ENCODE measurements around the gene VTCN1. TPM values are rescaled to one million over a fixed set of nuclear protein-coding genes. Genes with fewer than 3 reads are reported as not detected.

Gene VTCN1
- total and polyA plus RNA-seq, 2 of the 8 experiments (the other 6 are each of a cell fraction or from before 2014, with no cell fraction given): 0.32 TPM; not detected in 1

DNA sequence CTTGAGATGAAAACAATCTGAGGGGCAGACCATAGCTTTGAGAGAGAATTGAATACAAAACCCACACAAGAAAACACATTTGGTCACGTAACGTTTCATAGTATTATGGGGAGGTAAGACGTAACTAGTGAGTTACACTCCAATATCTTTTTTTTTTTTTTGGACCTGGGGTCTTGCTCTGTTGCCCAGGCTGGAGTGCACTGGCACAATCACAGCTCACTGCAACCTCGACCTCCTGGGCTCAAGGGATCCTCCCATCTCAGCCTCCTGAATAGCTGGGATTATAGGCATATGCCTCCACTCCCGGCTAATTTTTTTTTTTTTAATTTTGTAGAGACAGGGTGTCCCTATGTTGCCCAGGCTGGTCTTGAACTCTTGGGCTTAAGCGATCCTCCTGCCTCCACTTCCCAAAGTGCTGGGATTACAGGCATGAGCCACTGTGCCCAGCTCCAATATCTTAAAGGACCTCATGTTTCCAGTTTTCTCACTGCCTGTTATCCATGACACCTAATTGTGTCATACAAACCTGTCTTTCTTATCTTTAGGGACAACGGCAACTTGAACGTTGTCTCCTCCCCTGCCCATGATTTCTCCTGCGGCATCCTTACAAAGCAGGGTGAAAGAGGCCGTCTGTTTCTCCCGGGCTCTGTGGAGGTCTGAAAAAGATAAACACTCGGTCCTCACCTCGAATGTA is 94.5 kb downstream of the VTCN1 start:
- Histone ChIP-seq H3K4me3 (ENCODE audit: extremely low read depth in 1 of 4, insufficient read depth in 2 of 4, low read depth in 3 of 4, low read length in 4 of 4) (no peak overlapping the region), H2BK12ac (ENCODE audit: low read depth, low read length) (no peak overlapping the region), H3K36me3 (ENCODE audit: control insufficient read depth in 2 of 4, insufficient read depth in 4 of 4, low read length in 3 of 4) (peaks cover 13 to 64% (median 43%) of the 10 kb centered on the region in 4 experiments), H3K27ac (ENCODE audit: low read depth, low read length) (no peak overlapping the region), H3K56ac (replicated peaks; ENCODE audit: insufficient read length, low read depth, low read length) (no peak overlapping the region), H4K8ac (ENCODE audit: extremely low read depth, insufficient read depth, low read length) (no peak overlapping the region), H3K23me2 (ENCODE audit: low read depth, low read length) (peaks cover 5% of the 10 kb centered on the region), H3K79me1 (ENCODE audit: low read depth, low read length) (no peaks in the 10 kb centered on the region), H2BK20ac (ENCODE audit: low read length) (no peak overlapping the region), H4K91ac (replicated peaks; ENCODE audit: insufficient read length, low read length) (no peak overlapping the region), H2BK15ac (ENCODE audit: low read length) (no peak overlapping the region), H3K23ac (ENCODE audit: insufficient read length) (no peak overlapping the region), H3K27me3 (replicated peaks in 1 of 4; ENCODE audit: control insufficient read depth in 3 of 4, extremely low read depth in 1 of 4, insufficient read depth in 3 of 4, low read length in 3 of 4) (no peaks in the 10 kb centered on the region), H3K14ac (ENCODE audit: insufficient read length) (no peak overlapping the region), H4K20me1 (replicated peaks in 1 of 2; ENCODE audit: control insufficient read depth in 1 of 2, insufficient read depth in 2 of 2, low read length in 2 of 2) (peaks cover 0 to 4% of the 10 kb centered on the region in 2 experiments), H3K4me2 (ENCODE audit: insufficient read depth in 1 of 2, low read depth in 2 of 2, low read length in 2 of 2) (no peak overlapping the region), H3K18ac (ENCODE audit: extremely low read depth, low read length) (no peak overlapping the region), H3K4me1 (replicated peaks in 1 of 4; ENCODE audit: control insufficient read depth in 3 of 4, insufficient read depth in 4 of 4, low read length in 3 of 4) (peaks cover 4 to 12% (median 7%) of the 10 kb centered on the region in 4 experiments), H3K9ac (replicated peaks in 1 of 4; ENCODE audit: extremely low read depth in 1 of 4, low read depth in 3 of 4, low read length in 3 of 4) (no peak overlapping the region), H3K79me2 (ENCODE audit: control insufficient read depth in 1 of 2, insufficient read depth in 2 of 2, low read length in 2 of 2) (no peaks in the 10 kb centered on the region; a peak in 1 of 4 replicates), H2BK120ac (replicated peaks; ENCODE audit: low read depth, low read length) (no peak overlapping the region), H4K5ac (ENCODE audit: insufficient read length, low read depth, low read length) (no peak overlapping the region), H3K4ac (replicated peaks; ENCODE audit: insufficient read length, low read depth, low read length) (no peak overlapping the region), H2BK5ac (ENCODE audit: low read depth, low read length) (no peak overlapping the region), H2AK5ac (ENCODE audit: low read depth, low read length) (no peak overlapping the region), H2AFZ (ENCODE audit: low read length) (no peak overlapping the region), H3K9me3 (ENCODE audit: insufficient read depth in 2 of 2, low read depth in 1 of 2, low read length in 1 of 2) (no peaks in the 10 kb centered on the region)
- TF ChIP-seq BCL11A (IDR thresholded peaks at IDR 0.05; ENCODE audit: low read depth in 2 of 2, low read length in 2 of 2) (no peak), EGR1 (IDR thresholded peaks at IDR 0.05; ENCODE audit: borderline replicate concordance, low read depth, low read length) (no peak), JUN (IDR thresholded peaks at IDR 0.05; ENCODE audit: low read depth, low read length) (no peak), TBP (IDR thresholded peaks at IDR 0.05; ENCODE audit: low read depth, low read length) (no peak), RAD21 (IDR thresholded peaks at IDR 0.05 in 1 of 2, conservative IDR thresholded peaks at IDR 0.05 in 1 of 2; ENCODE audit: low read depth in 2 of 2, low read length in 2 of 2) (no peak), EZH2 (IDR thresholded peaks at IDR 0.05; ENCODE audit: low read depth, low read length, severe bottlenecking) (no peak), SAP30 (IDR thresholded peaks at IDR 0.05; ENCODE audit: insufficient read depth, insufficient replicate concordance, low read length) (no peak), CBX8 (IDR thresholded peaks at IDR 0.05; ENCODE audit: borderline replicate concordance, low read depth, low read length) (no peak), CHD1 (IDR thresholded peaks at IDR 0.05; ENCODE audit: low read depth, low read length) (no peak), PHF8 (conservative IDR thresholded peaks at IDR 0.05; ENCODE audit: low read depth, low read length) (no peak), TEAD4 (IDR thresholded peaks at IDR 0.05; ENCODE audit: low read depth, low read length) (no peak), YY1 (IDR thresholded peaks at IDR 0.05; ENCODE audit: low read depth, low read length) (no peak)
- 92% methylated on average over 13 of the region's 13 CpGs; no CpG with 5 or more reads in 1 of the 2 experiments for WGBS, 2 experiments (ENCODE audit: extremely low coverage in 1 of 2, insufficient coverage in 1 of 2, insufficient read length in 1 of 2, insufficient replicate concordance in 2 of 2, low coverage in 1 of 2, low lambda C conversion rate in 2 of 2, missing lambda C conversion rate in 1 of 2)
- DNase-seq (ENCODE audit: low read depth in 1 of 2, low spot score in 2 of 2) (no peak), FAIRE-seq (no peak)
- CTCF ChIA-PET (ENCODE audit: partially characterized antibody): interaction anchor here (0.6 to 3.0 kb wide), 8 partner anchors 12 to 638 kb away, joined by 3 to 26 read pairs (median 3); no protein-coding TSS in a partner anchor
- POLR2A ChIA-PET (ENCODE audit: partially characterized antibody): interaction anchor here (0.6 to 1.6 kb wide), 4 partner anchors 10 to 174 kb away, joined by 3 to 5 read pairs (median 4); no protein-coding TSS in a partner anchor

Data from H1 (cell line).